HEK293T (cell line): ENCODE results near the gene SSH2.

Experiments
- CTCF ChIA-PET: fragments of 350-600 bp; formaldehyde crosslinking; extraction: SDS; loops from one replicate; lab custom pipeline; 2021; ENCODE audit warnings: antibody characterized with exemption, inconsistent platforms; lab: Yijun Ruan, JAX
- POLR2A ChIA-PET: fragments of 350-600 bp; formaldehyde crosslinking; extraction: SDS; loops from one replicate; lab custom pipeline; 2020; ENCODE audit warnings: antibody characterized with exemption, inconsistent platforms; lab: Yijun Ruan, JAX
- DNase-seq: peaks from one replicate; pipeline ENCODE4 v3.0.0; 2012; ENCODE audit warnings: mixed read lengths; ENCODE audit errors: extremely low spot score
- ARNT ChIP-seq: fragments of 450-650 bp; IDR thresholded peaks from 2 replicates; pipeline ENCODE4 v1.6.1; 2017; ENCODE audit warnings: mild to moderate bottlenecking
- BHLHE40 ChIP-seq: fragments of 450-650 bp; IDR thresholded peaks from 2 replicates; pipeline ENCODE4 v1.6.1; 2016; ENCODE audit warnings: mild to moderate bottlenecking, moderate library complexity, borderline replicate concordance
- CTBP1 ChIP-seq: fragments of 450-650 bp; IDR thresholded peaks from 2 replicates; pipeline ENCODE4 v1.6.1; 2016; ENCODE audit warnings: borderline replicate concordance
- ELF4 ChIP-seq: fragments of 450-650 bp; IDR thresholded peaks from 2 replicates; pipeline ENCODE4 v1.6.1; 2017; ENCODE audit warnings: antibody characterized with exemption
- FOXA1 ChIP-seq: fragments of 450-650 bp; IDR thresholded peaks from 2 replicates; pipeline ENCODE4 v1.6.1; 2016; ENCODE audit warnings: mild to moderate bottlenecking
- FOXK2 ChIP-seq: fragments of 450-650 bp; IDR thresholded peaks from 2 replicates; pipeline ENCODE4 v1.6.1; 2016; ENCODE audit warnings: mild to moderate bottlenecking
- FOXM1 ChIP-seq: fragments of 450-650 bp; IDR thresholded peaks from 2 replicates; pipeline ENCODE4 v1.6.1; 2017; ENCODE audit warnings: mild to moderate bottlenecking, borderline replicate concordance
- HDGF ChIP-seq: fragments of 450-650 bp; IDR thresholded peaks from 2 replicates; pipeline ENCODE4 v1.6.1; 2017; ENCODE audit warnings: antibody characterized with exemption, borderline replicate concordance
- L3MBTL2 ChIP-seq: fragments of 450-650 bp; conservative IDR thresholded peaks from 2 replicates; pipeline ENCODE4 v1.6.1; 2016; ENCODE audit warnings: mild to moderate bottlenecking
- LEF1 ChIP-seq: fragments of 450-650 bp; IDR thresholded peaks from 2 replicates; pipeline ENCODE4 v1.6.1; 2017; ENCODE audit warnings: mild to moderate bottlenecking, borderline replicate concordance
- NFRKB ChIP-seq: fragments of 450-650 bp; IDR thresholded peaks from 2 replicates; pipeline ENCODE4 v1.6.1; 2016; ENCODE audit warnings: mild to moderate bottlenecking, moderate library complexity
- SP1 ChIP-seq: fragments of 450-650 bp; IDR thresholded peaks from 2 replicates; pipeline ENCODE4 v1.6.1; 2017
- SUZ12 ChIP-seq: fragments of 450-650 bp; IDR thresholded peaks from 2 replicates; pipeline ENCODE4 v1.6.1; 2016; ENCODE audit warnings: mild to moderate bottlenecking
- TARDBP ChIP-seq: fragments of 450-650 bp; IDR thresholded peaks from 2 replicates; pipeline ENCODE4 v1.6.1; 2016
- ZNF384 ChIP-seq: fragments of 450-650 bp; IDR thresholded peaks from 2 replicates; pipeline ENCODE4 v1.6.1; 2016
- TF ChIP-seq, protein P1 (sequence below): fragments of 450-650 bp; IDR thresholded peaks from 2 replicates; pipeline ENCODE4 v1.6.1; 2016

SSH2 gene

DNA sequence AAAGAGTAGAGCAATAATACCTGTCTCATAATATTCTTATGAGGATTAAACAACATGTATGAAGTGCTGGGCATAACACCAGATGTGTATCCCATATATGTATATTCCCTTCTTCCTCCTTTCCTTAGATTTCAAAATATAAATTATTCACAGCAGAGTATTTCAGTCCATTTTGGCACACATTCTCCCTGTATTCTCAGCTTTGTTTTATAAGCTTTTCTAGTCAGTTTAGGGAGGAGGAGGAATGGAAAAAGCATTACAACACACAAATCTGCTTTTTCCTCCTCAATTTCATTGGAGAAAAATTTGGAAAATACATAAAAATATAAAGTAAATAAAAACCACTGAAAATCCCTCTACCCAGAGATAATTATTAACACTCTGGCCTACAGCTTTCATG is 260.8 kb downstream of the SSH2 start:
- ChIA-PET CTCF (no interaction called here), POLR2A (no interaction called here)
- TF ChIP-seq TARDBP = no peak
- no peak for TF ChIP-seq BHLHE40
- TF ChIP-seq HDGF = no peak
- no peak for TF ChIP-seq LEF1
- TF ChIP-seq SUZ12 = no peak
- TF ChIP-seq ZNF384 = no peak
- TF ChIP-seq FOXA1 = no peak
- no peak for TF ChIP-seq ARNT
- no peak for TF ChIP-seq CTBP1
- no peak for TF ChIP-seq L3MBTL2
- TF ChIP-seq FOXK2 = no peak
- TF ChIP-seq SP1 = no peak
- no peak for TF ChIP-seq FOXM1
- TF ChIP-seq ELF4 = no peak
- TF ChIP-seq, protein P1, sequence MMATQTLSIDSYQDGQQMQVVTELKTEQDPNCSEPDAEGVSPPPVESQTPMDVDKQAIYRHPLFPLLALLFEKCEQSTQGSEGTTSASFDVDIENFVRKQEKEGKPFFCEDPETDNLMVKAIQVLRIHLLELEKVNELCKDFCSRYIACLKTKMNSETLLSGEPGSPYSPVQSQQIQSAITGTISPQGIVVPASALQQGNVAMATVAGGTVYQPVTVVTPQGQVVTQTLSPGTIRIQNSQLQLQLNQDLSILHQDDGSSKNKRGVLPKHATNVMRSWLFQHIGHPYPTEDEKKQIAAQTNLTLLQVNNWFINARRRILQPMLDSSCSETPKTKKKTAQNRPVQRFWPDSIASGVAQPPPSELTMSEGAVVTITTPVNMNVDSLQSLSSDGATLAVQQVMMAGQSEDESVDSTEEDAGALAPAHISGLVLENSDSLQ = no peak
- DNase-seq = no peak

DNA sequence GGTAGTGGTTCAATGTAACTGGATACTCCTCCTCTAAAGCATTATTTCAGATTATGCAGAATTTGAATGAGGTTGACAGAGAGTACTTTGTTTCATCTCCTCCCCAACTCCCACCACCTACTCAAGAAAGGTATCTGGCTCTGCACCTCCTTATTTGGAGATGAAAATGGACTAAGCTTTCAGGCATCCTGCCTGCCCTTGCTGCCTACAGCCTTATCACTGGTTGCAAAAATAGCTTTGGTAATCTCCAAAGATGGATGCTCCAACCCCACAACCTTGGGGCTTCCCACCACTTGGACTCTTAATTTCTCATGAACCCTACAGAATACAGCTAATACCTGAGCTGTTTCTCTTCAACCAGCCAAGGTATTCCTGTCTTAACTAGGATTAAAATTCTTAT is 262.1 kb downstream of the SSH2 start:
- POLR2A ChIA-PET = no interaction called here

GRCh38 chr17:29665481-29665810 is 264.6 kb downstream of the SSH2 start:
- ChIA-PET POLR2A (no interaction called here), CTCF (interaction anchor here (0.7 to 1.7 kb wide), 4 partner anchors 11 to 1163 kb away, joined by 3 to 4 read pairs (median 3); no protein-coding TSS in a partner anchor)
- no peak for DNase-seq
- TF ChIP-seq LEF1 (no peak), SUZ12 (no peak), ARNT (no peak), ELF4 (no peak), FOXM1 (no peak), NFRKB (no peak), L3MBTL2 (no peak), CTBP1 (no peak), FOXK2 (no peak), BHLHE40 (no peak), SP1 (no peak), HDGF (no peak), TARDBP (no peak), ZNF384 (no peak), FOXA1 (no peak)
- TF ChIP-seq, protein P1 = no peak

More for the DNA sequence above, 262.1 kb downstream of the SSH2 start:
- no peak for DNase-seq
- no peak for TF ChIP-seq CTBP1
- TF ChIP-seq TARDBP = no peak
- no peak for TF ChIP-seq ZNF384
- no peak for TF ChIP-seq ARNT
- CTCF ChIA-PET = no interaction called here

DNA sequence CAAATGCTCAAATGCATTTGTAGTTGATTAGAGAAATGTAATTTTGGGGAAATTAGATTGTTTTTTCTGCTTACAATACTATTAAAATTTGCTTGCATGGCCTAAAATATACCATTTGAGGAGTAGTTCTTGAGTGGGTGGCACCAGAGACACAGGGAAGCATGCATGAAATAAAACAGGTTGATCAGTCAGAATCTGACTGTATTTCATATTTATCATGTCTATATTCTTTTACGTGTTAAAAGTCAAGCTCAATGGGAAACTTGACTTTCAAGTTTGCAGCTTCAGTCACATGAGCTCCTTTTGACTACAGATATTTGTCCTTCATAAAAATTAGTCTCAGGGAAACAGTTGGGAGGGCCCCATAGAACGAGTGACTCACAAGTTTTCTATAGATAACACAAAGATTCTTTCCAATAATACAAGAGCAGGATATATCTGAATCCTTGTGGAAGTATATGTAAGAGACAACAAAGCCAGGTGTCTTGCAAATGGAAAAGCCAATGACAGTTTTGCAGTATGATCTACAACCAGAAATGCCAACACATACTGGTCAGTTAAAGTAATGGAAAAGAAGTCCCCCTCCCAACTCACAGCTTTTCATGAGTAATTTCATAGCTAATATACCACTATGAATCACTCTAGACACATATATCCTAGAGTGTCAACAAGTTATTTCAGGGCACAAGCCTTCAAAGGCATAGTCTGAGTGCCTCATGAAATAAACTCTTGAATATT is 265.1 kb downstream of the SSH2 start:
- POLR2A ChIA-PET = no interaction called here
- DNase-seq = no peak
- CTCF ChIA-PET = interaction anchor here (0.7 to 1.7 kb wide), 2 partner anchors 26 to 551 kb away, joined by 3 to 4 read pairs; no protein-coding TSS in a partner anchor
- TF ChIP-seq ELF4 = no peak
- no peak for TF ChIP-seq FOXA1
- TF ChIP-seq, protein P1 = no peak

DNA sequence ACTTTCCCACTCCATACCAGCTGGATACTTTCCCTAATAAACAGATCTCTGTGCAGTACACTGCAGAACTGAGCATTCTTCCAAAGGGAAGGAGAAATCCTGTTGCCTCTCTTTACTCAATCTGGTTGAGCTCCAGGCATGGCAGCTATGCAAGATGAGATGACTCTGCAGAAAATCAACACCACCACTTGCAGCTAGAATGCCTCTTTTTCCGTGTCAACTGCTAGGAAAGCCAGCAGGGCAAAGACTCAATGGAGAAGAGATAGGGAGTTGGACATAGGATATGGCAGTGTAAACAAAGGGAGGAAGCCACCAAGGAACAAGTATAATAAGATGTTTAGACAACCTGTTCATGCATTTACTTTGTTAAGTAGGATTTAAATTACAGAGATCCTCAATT is 266.9 kb downstream of the SSH2 start:
- DNase-seq = no peak
- ChIA-PET CTCF (interaction anchor here (1.5 kb wide), 1 partner anchor 24 kb away, joined by 8 read pairs; no protein-coding TSS in a partner anchor), POLR2A (no interaction called here)
- TF ChIP-seq SP1 = no peak
- no peak for TF ChIP-seq L3MBTL2
- TF ChIP-seq FOXM1 = no peak
- no peak for TF ChIP-seq SUZ12
- no peak for TF ChIP-seq HDGF
- no peak for TF ChIP-seq LEF1
- TF ChIP-seq ELF4 = no peak
- TF ChIP-seq CTBP1 = no peak
- TF ChIP-seq BHLHE40 = no peak
- no peak for TF ChIP-seq ARNT
- TF ChIP-seq FOXK2 = no peak
- TF ChIP-seq NFRKB = no peak
- no peak for TF ChIP-seq FOXA1
- no peak for TF ChIP-seq ZNF384
- no peak for TF ChIP-seq TARDBP
- TF ChIP-seq, protein P1 = no peak

DNA sequence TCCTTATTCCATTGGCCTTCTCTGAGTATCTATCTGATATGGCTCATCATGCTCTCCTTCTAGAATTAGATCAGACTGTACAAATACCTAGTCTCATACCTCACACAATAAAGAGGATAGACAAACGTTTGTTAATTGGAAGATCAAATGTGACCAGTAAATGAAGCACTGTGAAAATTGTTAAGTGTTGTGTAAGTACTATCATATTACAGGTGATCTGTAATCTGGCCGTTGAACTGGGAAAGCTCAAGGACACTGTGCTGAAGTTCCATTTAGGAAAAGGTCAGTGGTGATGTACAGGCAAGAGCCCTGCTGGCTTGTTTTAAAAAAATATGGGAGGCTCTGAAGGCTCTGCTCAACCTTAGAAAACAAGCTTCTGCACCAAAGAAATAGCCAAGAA is 268.8 kb downstream of the SSH2 start:
- ChIA-PET POLR2A (no interaction called here), CTCF (no interaction called here)
- TF ChIP-seq CTBP1 (no peak), SP1 (no peak), ELF4 (no peak), L3MBTL2 (no peak), NFRKB (no peak), ZNF384 (no peak), FOXA1 (no peak), BHLHE40 (no peak), TARDBP (no peak), ARNT (no peak), HDGF (no peak), FOXK2 (no peak), LEF1 (no peak)
- TF ChIP-seq, protein P1 = no peak

More for the DNA sequence above, 268.8 kb downstream of the SSH2 start:
- DNase-seq = no peak
